ENCODE results near the gene LPGAT1.
A peak's percentile ranks its signal among the peaks of the same experiment; 100 is the strongest.

Gene LPGAT1

GRCh38 chr1:211697356-211697755 is 133.2 kb downstream of the LPGAT1 start:
- DNase-seq, result no peak

GRCh38 chr1:211695135-211695816 is 135.3 kb downstream of the LPGAT1 start:
- no peak for DNase-seq

- DNase-seq, result peak; percentile 25
Measured at GRCh38 chr1:211693911-211694310, 136.7 kb downstream of the LPGAT1 start.

All from OCI-M1 (cell line).